ENCODE data around the gene KRT7.

DNA sequence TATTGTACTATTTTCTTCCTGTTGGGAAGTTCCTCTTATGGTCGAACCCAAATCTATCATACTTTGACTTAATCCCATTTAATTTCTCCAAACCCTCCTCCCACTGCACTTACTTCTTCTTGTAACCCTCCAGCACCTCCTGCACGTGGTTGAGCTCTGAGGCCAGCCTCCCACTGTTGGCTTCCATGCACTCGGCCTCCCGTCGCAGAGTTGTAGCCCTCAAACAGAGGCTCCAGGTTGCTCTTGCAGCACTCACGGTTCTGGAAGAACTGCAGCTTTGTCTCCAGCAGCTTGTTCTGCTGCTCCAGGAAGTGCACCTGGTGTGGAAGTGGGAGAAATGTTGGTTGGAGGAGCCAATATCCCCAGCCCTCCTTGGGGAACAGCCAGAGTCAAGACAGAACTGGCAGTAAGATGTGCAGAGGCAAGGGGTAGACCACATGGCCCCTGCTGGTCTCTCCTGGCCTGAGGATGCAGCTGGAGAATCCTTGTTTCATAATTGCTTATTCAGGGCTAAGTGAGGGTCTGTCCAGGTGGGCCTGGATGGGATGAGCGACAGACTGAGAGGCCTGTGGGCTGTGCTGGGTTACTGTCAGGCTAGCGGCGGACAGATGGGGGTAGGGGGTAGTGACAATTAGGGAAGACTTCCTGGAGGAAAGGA lies 23.0 kb downstream of the KRT7 start:
- TF ChIP-seq CTCF (IDR thresholded peaks at IDR 0.05; ENCODE audit: low read depth, low read length, missing input control) (no peak), FOXA1 (IDR thresholded peaks at IDR 0.05) (no peak), TAF1 (conservative IDR thresholded peaks at IDR 0.05) (no peak), RAD21 (IDR thresholded peaks at IDR 0.05) (no peak), REST (IDR thresholded peaks at IDR 0.05) (no peak), SP1 (IDR thresholded peaks at IDR 0.05) (no peak), MAX (IDR thresholded peaks at IDR 0.05) (no peak), GABPA (IDR thresholded peaks at IDR 0.05 in 1 of 2, conservative IDR thresholded peaks at IDR 0.05 in 1 of 2) (no peak)
- TF ChIP-seq, protein P1, sequence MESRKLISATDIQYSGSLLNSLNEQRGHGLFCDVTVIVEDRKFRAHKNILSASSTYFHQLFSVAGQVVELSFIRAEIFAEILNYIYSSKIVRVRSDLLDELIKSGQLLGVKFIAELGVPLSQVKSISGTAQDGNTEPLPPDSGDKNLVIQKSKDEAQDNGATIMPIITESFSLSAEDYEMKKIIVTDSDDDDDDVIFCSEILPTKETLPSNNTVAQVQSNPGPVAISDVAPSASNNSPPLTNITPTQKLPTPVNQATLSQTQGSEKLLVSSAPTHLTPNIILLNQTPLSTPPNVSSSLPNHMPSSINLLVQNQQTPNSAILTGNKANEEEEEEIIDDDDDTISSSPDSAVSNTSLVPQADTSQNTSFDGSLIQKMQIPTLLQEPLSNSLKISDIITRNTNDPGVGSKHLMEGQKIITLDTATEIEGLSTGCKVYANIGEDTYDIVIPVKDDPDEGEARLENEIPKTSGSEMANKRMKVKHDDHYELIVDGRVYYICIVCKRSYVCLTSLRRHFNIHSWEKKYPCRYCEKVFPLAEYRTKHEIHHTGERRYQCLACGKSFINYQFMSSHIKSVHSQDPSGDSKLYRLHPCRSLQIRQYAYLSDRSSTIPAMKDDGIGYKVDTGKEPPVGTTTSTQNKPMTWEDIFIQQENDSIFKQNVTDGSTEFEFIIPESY (IDR thresholded peaks at IDR 0.05): no peak

Data from liver (tissue), 3 donors.